Uterus (tissue), 2 donors: Measurements from ENCODE around the gene ALLC.

Source experiments
- CTCF ChIP-seq, 4 experiments: fragments of 200-600 bp in 2 of 4; fragments of 450-650 bp in 2 of 4; sonication (generic) in 2 of 4; IDR thresholded peaks; one replicate each; pipeline ENCODE4 v1.5.1; 2016 to 2019; ENCODE audit warnings: antibody characterized with exemption in 4 of 4, mild to moderate bottlenecking in 2 of 4, moderate library complexity in 1 of 4
- POLR2A ChIP-seq, 2 donors: fragments of 450-650 bp; IDR thresholded peaks; one replicate each; pipeline ENCODE4 v1.6.1; 2016; ENCODE audit warnings: antibody characterized with exemption in 2 of 2, mild to moderate bottlenecking in 1 of 2, moderate library complexity in 1 of 2

DNA sequence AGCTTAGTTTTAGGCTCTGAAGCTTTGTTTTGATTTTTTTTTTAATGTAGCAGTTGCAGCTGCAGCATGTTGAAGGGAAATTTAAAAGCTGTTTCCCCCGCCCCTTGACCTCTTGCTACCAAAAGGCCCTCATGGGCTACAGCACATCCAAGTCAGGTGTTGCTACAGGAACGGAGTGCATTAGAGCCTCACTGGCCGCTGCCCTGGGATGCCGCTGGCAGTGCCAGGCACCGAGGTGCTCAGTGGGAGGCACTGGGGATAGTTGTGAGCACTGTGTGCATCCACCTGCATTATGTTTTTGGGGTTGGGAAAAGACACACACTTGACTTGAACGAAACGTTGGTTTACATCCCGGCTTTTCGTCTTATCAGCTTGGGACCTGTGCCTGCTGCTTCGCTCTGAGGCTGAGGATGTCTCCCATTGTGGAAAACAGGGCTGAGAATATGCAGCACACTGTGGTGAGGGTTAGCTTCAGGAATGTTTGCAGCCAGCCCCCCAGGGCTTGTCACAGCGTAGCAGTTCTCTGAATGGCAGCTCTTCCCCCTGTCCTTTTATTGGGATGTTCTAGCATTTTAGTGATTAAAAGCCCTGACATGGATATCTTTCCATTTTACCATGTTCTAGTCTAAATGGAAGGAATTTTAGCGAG, 69.5 kb downstream of the ALLC start:
- no peak for TF ChIP-seq CTCF (IDR thresholded peaks at IDR 0.05)
- TF ChIP-seq POLR2A (IDR thresholded peaks at IDR 0.05) = no peak
